Stimulated activated CD8-positive, alpha-beta memory T cell treated with anti-CD3 and anti-CD28 coated beads, Interleukin-7, amount 100 ng/mL, for 24 hours (primary cell): ENCODE data around the gene TSHZ2.

ENCODE experiments used
- DNase-seq: peaks from one replicate; pipeline ENCODE4 v3.0.0-alpha.2; 2020; ENCODE audit warnings: low read depth

The TSHZ2 gene

DNA sequence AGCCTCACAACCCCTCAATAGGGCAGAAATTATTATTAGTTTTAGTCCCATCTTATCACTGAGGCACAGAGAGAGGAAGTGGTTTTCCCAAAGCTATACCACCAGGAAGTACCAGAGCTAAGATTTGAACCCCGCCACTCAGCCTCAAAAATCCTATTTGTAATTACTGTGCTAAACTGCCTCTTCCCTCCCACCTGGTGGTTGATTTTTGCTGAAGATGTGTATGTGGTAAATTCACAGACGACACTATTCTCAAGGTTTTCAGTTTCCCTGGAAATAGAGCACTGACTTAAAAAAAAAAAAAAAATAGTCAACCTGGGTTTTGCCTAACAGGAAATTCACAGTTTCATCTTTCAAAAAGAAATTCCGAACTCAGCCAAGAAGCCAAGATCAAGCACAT is 57.9 kb downstream of the TSHZ2 start:
- DNase-seq = no peak

GRCh38 chr20:53032046-53032445 is 59.9 kb downstream of the TSHZ2 start:
- DNase-seq = no peak

DNA sequence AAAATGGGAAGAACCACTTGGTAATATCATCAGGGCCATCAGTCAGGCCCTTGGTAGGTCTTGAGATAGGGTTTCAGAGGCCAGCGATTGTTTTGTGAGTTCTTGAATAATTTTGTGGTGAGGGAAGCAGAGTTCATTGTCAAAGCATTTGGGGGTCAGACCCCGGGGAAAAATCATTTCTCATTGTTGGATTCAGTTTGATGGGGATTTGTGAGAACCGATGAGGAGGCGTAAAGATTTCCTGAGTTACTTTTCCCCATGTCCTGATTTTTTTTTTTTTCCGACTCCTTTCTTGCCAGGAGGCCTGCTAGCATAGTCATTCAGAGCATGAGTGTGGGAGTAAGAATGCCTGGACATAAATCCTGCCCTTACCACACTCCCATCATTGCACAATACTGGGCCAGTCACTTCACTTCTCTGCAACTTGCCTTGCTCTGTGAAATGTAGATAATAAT is 60.3 kb downstream of the TSHZ2 start:
- DNase-seq = no peak

- DNase-seq = no peak
Observed at GRCh38 chr20:53033176-53033575, 61.0 kb downstream of the TSHZ2 start.

DNA sequence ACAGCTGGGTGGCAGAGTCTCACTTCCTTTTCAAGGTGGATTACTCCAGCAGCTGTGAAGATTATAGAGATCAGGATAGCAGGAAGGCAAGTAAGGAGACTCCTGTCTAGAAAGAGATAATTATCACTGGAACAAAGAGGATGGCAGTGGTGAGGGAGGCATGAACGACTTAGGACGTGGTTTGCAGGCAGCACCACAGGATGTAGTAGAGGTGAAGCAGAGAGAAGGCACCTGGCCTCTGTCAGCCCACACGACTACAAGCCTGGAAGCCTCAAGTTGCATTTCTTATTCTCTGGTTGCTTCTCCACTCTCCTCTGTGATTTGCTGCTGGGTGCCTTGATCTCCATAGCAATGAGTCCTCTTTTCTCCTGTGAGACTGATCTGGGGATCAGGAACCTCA is 62.7 kb downstream of the TSHZ2 start:
- no peak for DNase-seq

- DNase-seq = no peak
Observed at GRCh38 chr20:53036992-53037391, 64.8 kb downstream of the TSHZ2 start.

GRCh38 chr20:53037621-53038020 is 65.5 kb downstream of the TSHZ2 start:
- DNase-seq = no peak

GRCh38 chr20:53038299-53038698 is 66.1 kb downstream of the TSHZ2 start:
- DNase-seq = no peak

DNA sequence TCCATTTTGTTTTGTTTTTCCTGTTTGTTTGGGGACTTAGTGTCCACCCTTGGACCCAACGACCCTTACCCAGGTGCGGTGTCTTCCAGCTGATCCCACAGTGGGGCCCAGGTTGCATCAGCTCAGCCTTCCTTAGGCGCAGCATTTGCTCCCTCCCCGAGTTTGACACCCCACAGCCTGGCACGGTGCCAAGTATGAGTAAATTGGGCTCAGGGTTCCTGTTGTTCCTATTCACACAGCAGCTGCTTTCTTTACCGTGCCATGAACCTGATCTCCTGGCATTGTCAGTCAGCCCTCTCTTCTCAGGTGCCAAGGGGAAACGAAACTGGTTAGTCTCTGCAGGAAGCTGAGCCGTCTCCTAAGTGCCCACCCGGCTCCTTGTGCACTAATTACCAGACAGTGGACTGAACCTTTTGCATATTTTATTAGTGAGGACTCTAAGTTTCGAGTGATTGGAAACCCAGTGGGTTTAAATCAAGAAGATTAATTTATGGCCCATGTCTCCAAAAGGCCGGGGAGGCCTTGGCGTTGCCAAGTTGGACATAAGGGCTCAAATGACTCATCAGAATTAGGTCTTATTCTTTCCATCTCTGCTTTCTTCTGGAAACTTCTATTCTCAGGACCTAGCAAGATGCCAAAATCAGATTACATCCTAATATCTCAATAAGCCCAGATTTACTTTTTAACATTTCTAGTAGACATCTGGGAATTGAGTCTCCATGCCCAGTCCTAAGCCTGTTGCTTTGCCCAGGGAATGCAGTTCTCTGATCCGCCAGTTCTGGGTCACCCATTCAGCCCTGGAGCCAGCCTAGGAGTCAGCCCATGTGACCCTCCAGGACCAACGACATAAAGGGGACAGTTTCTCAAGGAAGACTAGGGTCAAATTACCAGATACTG is 68.8 kb downstream of the TSHZ2 start:
- no peak for DNase-seq

DNA sequence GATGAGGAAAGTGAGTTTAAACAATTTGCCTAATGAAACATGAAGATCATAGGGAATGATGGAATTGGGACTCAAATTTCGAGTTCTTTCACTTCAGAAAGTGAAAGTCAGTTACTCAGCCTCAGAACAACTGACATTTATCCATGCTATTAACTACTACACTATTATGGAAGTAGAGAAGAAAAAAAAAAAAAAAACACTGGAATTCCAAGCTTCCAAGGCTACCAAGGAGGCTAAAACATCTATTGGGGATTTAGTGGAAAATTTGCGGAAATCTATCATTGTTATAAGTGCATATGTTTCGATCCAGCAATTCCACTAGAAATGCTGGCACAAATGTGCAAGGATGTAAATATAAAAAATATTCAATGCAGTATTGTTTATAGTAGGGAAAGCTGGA is 70.4 kb downstream of the TSHZ2 start:
- DNase-seq = no peak

DNA sequence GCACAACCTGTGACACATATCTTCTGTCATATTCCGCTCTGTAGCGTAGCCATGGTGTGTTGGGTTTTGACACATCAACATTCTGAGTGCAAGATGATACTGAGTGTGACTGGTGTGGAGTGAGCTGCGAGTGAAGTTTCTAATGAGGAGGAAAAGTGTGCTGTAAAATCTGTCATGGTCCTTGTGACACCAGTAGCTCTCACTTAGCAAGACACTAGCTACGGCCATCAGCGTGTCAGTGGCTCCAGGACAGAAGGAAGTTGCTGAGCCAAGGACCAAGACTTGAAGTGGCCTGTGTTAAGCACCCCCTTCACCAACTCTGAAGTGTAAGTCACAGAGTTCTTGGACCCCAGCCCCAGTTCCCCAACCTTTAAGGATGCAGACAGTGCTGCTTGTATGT is 72.1 kb downstream of the TSHZ2 start:
- no peak for DNase-seq

- no peak for DNase-seq
Observed at GRCh38 chr20:53045941-53046340, 73.8 kb downstream of the TSHZ2 start.

DNA sequence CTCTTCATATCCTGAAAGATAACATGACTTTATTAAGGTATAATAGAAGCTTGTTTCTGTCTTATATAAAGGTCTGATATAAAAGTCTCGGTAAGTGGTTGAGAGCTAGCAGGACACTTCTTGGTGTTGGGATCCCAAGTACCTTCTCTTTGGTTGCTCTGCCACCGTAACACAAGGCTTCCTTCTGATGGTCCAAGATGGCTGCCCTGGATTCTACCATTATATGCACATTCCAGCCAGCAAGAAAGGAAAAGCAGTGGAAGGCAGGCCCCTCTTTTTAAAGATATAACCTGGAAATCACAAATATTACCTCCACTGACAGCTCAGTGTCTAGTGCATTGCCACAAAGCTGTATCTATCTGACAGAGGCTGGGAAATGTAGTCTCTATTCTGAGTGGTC is 75.0 kb downstream of the TSHZ2 start:
- DNase-seq = no peak

DNA sequence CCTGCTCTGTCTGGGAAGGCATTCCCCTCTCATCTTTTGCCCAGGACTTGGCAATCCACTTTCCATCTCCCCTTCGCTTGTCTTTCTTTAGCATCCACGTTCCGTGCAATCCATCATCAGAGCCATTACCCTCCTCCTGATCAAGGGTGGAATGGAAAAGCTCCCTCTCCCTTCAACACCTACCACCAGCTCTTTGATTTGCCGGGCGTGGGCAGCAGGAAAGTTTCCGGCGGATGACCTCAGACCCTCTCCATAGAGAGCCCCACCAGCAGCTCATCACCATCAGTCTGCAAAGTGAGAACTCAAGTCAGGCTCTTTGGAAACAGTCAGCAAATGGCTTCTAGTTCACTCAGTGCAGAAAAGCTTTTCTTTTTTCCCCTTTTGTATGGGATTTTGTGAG is 76.2 kb downstream of the TSHZ2 start:
- DNase-seq = no peak

- DNase-seq = no peak
Observed at GRCh38 chr20:53050338-53050737, 78.2 kb downstream of the TSHZ2 start.

GRCh38 chr20:53052380-53052779 is 80.2 kb downstream of the TSHZ2 start:
- DNase-seq = no peak

DNA sequence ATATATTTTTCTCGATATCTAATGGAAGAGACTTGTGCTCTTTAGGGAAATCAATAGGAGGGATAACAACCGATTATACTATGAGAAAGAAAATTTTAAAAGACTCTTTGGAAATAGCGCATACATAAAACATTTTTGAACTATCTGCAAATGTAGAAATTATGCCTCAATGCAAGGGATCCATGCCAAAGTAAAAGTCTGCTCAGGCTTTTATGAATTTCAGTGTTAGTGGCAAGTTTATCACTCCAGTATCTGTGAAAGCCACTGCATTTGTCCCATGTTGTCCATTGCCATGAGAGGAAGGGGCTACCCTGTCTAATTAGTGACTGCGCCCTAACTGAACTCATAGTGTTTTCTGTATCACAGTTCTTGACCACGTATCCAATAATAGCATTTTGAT is 81.4 kb downstream of the TSHZ2 start:
- DNase-seq = no peak

- no peak for DNase-seq
Observed at GRCh38 chr20:53055367-53056067, 83.4 kb downstream of the TSHZ2 start.

DNA sequence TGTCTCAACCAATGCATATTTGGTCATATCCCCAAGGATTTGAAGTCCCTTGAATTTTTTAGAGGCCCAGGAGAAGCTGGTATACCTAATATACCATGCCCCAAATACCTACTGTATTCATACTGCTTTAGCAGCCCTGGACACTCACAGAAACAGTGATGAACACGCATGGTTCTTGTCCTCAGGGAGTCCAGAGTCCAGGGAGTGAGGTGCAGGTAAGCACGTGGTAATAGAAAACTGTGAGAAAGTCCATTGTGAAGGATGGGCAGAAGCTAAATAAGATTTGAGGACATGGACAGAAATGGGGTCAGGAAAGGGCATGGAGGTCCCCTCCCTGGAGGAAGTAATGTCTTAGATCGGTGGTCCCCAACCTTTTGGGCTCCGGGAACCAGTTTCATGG is 85.4 kb downstream of the TSHZ2 start:
- DNase-seq = no peak

DNA sequence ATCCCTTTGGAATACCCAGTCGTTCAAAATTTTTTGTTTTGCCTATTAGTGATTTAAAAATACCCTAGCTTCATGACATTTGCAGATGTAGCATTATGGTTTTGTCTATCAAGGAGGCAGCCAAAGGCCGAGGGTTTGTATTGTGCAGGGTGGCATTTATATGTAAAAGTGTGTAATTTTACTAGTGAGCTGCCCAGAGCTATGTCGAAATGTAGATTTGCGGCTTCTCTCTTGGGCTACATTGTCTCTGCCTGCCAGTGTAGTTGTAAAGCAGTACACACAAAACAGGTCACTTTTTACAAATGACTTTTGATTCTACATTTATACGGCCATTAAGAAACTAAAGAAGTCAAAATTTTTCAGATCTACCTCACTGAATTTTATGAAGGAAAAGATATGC is 87.7 kb downstream of the TSHZ2 start:
- no peak for DNase-seq

GRCh38 chr20:53061192-53062108 is 89.3 kb downstream of the TSHZ2 start:
- DNase-seq = no peak

GRCh38 chr20:53064935-53065334 is 92.8 kb downstream of the TSHZ2 start:
- no peak for DNase-seq
